ENCODE data around the gene ZNF497. TPM values are rescaled to one million over a fixed set of nuclear protein-coding genes. Genes with fewer than 3 reads are reported as not detected.
"Not testable (repeated sequence)": the region's sequence is repeated elsewhere in the genome, so short reads cannot be mapped to it uniquely, and the experiment has no call there.

The ZNF497 gene
- total RNA-seq, 1 donor from 2014 or later = 4.9 TPM

GRCh38 chr19:58348080-58348479 lies 14.5 kb downstream of the ZNF497 start:
- DNase-seq = not testable (repeated sequence)

- peak; percentile 63 for DNase-seq
Observed at GRCh38 chr19:58346961-58347929, 15.3 kb downstream of the ZNF497 start.

- DNase-seq = no peak
Observed at GRCh38 chr19:58345558-58345957, 17.0 kb downstream of the ZNF497 start.

GRCh38 chr19:58338825-58339558 lies 23.6 kb downstream of the ZNF497 start:
- DNase-seq = no peak

- DNase-seq = no peak
Observed at GRCh38 chr19:58338336-58338735, 24.2 kb downstream of the ZNF497 start.

- no peak for DNase-seq
Observed at GRCh38 chr19:58336820-58337219, 25.7 kb downstream of the ZNF497 start.

- DNase-seq = no peak
Observed at GRCh38 chr19:58336216-58336615, 26.3 kb downstream of the ZNF497 start.

- no peak for DNase-seq
Observed at GRCh38 chr19:58335630-58336029, 26.9 kb downstream of the ZNF497 start.

- DNase-seq = no peak
Observed at GRCh38 chr19:58334691-58335249, 27.8 kb downstream of the ZNF497 start.

GRCh38 chr19:58332697-58333096 lies 29.9 kb downstream of the ZNF497 start:
- DNase-seq = no peak

- peak; percentile 50 for DNase-seq
Observed at GRCh38 chr19:58330458-58330857, 32.1 kb downstream of the ZNF497 start.

- DNase-seq = no peak
Observed at GRCh38 chr19:58328999-58329398, 33.6 kb downstream of the ZNF497 start.

GRCh38 chr19:58326914-58327726 lies 35.4 kb downstream of the ZNF497 start, which contains the start of gene ZSCAN22:
ZSCAN22 (plus strand) TSS chr19:58326994; CDS start chr19:58334803, 7,809 bp downstream.
- peak; percentile 98 for DNase-seq

- DNase-seq = no peak
Observed at GRCh38 chr19:58326501-58326913, 36.0 kb downstream of the ZNF497 start.

GRCh38 chr19:58325311-58326022 lies 37.1 kb downstream of the ZNF497 start:
- DNase-seq = no peak

- no peak for DNase-seq
Observed at GRCh38 chr19:58319241-58319640, 43.3 kb downstream of the ZNF497 start.

GRCh38 chr19:58318297-58318696 lies 44.3 kb downstream of the ZNF497 start:
- no peak for DNase-seq

- peak; percentile 73 for DNase-seq
Observed at GRCh38 chr19:58317476-58318072, 45.0 kb downstream of the ZNF497 start.

- DNase-seq = no peak
Observed at GRCh38 chr19:58315580-58315979, 47.0 kb downstream of the ZNF497 start.

GRCh38 chr19:58311345-58311865 lies 51.1 kb downstream of the ZNF497 start:
- DNase-seq = no peak

All from tongue (tissue), 2 donors.